OCI-LY1 (cell line): ENCODE results near the gene GLS.

ENCODE experiments used
- H2AFZ ChIP-seq: fragments of 200-600 bp; sonication (generic), shearing (Covaris generic); 2 replicates; pipeline ENCODE4 v1.6.0; 2014; ENCODE audit warnings: antibody characterized with exemption, mild to moderate bottlenecking, low read length
- H3F3A ChIP-seq: fragments of 200-600 bp; sonication (generic), shearing (Covaris generic); 2 replicates; pipeline ENCODE4 v1.6.0; 2014; ENCODE audit warnings: mild to moderate bottlenecking, antibody characterized with exemption, low read length, moderate library complexity; ENCODE audit not compliant: insufficient read depth
- H3K27ac ChIP-seq: fragments of 200-600 bp; sonication (generic); 2 replicates; pipeline ENCODE4 v1.5.1; 2014; ENCODE audit warnings: low read length, mixed run types, mild to moderate bottlenecking, low read depth; ENCODE audit not compliant: poor library complexity, severe bottlenecking
- H3K27me3 ChIP-seq: fragments of 200-600 bp; sonication (generic); 2 replicates; pipeline ENCODE4 v1.6.0; 2014; ENCODE audit warnings: antibody characterized with exemption, mild to moderate bottlenecking, low read length, moderate library complexity; ENCODE audit not compliant: insufficient read depth
- H3K36me3 ChIP-seq: fragments of 200-600 bp; sonication (generic); 2 replicates; pipeline ENCODE4 v1.6.1; 2014; ENCODE audit warnings: mild to moderate bottlenecking, antibody characterized with exemption, low read length, moderate library complexity, mixed read lengths; ENCODE audit not compliant: insufficient read depth
- H3K4me1 ChIP-seq: fragments of 200-600 bp; sonication (generic); 2 replicates; pipeline ENCODE4 v1.5.1; 2014; ENCODE audit warnings: mild to moderate bottlenecking, low read length, moderate library complexity; ENCODE audit not compliant: insufficient read depth, severe bottlenecking
- H3K4me2 ChIP-seq: fragments of 200-600 bp; sonication (generic), shearing (Covaris generic); 2 replicates; pipeline ENCODE4 v1.6.1; 2014; ENCODE audit warnings: low read length
- H3K4me3 ChIP-seq: fragments of 200-600 bp; sonication (generic); 2 replicates; pipeline ENCODE4 v1.5.1; 2014; ENCODE audit warnings: low read length, low read depth, mild to moderate bottlenecking, mixed read lengths; ENCODE audit not compliant: poor library complexity, severe bottlenecking
- H3K79me2 ChIP-seq: fragments of 200-600 bp; shearing (Covaris generic); 2 replicates; pipeline ENCODE4 v1.6.1; 2016; ENCODE audit warnings: mixed run types, low read length, mixed read lengths; ENCODE audit not compliant: insufficient read depth
- H3K9ac ChIP-seq: fragments of 200-600 bp; sonication (generic), shearing (Covaris generic); 2 replicates; pipeline ENCODE4 v1.6.1; 2014; ENCODE audit warnings: mild to moderate bottlenecking, low read length, mixed read lengths
- H3K9me2 ChIP-seq: fragments of 200-600 bp; sonication (generic), shearing (Covaris generic); 2 replicates; pipeline ENCODE4 v1.6.1; 2014; ENCODE audit warnings: low read depth, mild to moderate bottlenecking, low read length, mixed read lengths
- H3K9me3 ChIP-seq: fragments of 200-600 bp; shearing (Covaris generic); 2 replicates; pipeline ENCODE4 v1.6.1; 2014; ENCODE audit warnings: low read length, mixed read lengths
- H4K20me1 ChIP-seq: fragments of 200-600 bp; sonication (generic), shearing (Covaris generic); 2 replicates; pipeline ENCODE4 v1.6.0; 2016; ENCODE audit warnings: mild to moderate bottlenecking, low read length; ENCODE audit not compliant: insufficient read depth
- EZH2 ChIP-seq: fragments of 200-600 bp; sonication (generic), shearing (Covaris generic); IDR thresholded peaks from 2 replicates; pipeline ENCODE4 v1.8.0; 2017; ENCODE audit warnings: borderline replicate concordance, mixed run types, mild to moderate bottlenecking, antibody characterized with exemption, low read length, moderate library complexity, mixed read lengths
- TF ChIP-seq, protein P1 (sequence below): fragments of 200-600 bp; sonication (generic), shearing (Covaris generic); IDR thresholded peaks from 2 replicates; pipeline ENCODE4 v1.5.1; 2017; ENCODE audit warnings: mild to moderate bottlenecking, antibody characterized with exemption, low read length, moderate library complexity, mixed read lengths

The GLS gene

DNA sequence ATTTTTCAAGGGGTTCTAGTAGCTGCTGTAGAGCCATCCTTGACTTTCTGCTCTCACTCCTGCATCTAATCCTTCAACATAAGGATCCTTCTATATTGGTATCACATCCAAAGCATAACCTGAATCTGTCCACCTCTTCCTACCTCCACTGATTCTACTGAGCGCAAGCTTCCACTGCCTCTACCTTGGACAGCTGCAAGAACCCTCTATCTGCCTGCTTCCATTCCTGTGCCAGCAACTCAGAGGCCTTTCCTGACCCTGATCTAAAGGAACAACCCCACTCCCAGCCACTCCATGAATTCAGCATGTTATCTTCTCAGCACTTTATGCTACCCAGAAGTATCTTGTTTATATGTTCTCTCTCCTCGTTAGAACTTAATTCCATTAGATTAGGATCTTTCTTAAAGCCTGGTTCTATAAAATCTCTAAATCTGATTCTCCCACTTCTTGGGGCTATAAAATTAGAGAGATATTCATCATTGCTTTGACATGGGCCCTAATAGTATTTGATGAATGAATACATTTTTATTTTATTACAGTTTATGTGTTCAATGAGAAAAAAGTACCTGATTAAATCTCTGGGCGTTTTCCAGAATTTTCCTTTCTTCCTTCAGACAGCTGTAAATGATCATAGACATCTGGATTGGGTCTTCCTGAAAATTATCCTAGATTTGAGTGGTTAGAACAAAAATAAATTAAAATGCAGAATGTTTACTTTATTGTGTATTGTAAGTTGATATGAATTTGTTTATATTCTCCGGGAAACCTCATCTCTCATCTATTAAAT lies 126.6 kb downstream of the GLS start:
- no peaks in the 10 kb centered on the region for H3F3A ChIP-seq
- H3K9me3 ChIP-seq = no peaks in the 10 kb centered on the region
- no peak overlapping the region for H3K27ac ChIP-seq
- no peak overlapping the region for H3K4me2 ChIP-seq
- H3K36me3 ChIP-seq = peaks cover 74% of the 10 kb centered on the region
- no peak overlapping the region for H2AFZ ChIP-seq
- H3K4me1 ChIP-seq = no peaks in the 10 kb centered on the region
- no peaks in the 10 kb centered on the region for H3K79me2 ChIP-seq
- no peak overlapping the region for H3K4me3 ChIP-seq
- H3K27me3 ChIP-seq = no peaks in the 10 kb centered on the region
- no peaks in the 10 kb centered on the region for H4K20me1 ChIP-seq
- no peaks in the 10 kb centered on the region for H3K9me2 ChIP-seq
- no peak for TF ChIP-seq EZH2
- TF ChIP-seq, protein P1, sequence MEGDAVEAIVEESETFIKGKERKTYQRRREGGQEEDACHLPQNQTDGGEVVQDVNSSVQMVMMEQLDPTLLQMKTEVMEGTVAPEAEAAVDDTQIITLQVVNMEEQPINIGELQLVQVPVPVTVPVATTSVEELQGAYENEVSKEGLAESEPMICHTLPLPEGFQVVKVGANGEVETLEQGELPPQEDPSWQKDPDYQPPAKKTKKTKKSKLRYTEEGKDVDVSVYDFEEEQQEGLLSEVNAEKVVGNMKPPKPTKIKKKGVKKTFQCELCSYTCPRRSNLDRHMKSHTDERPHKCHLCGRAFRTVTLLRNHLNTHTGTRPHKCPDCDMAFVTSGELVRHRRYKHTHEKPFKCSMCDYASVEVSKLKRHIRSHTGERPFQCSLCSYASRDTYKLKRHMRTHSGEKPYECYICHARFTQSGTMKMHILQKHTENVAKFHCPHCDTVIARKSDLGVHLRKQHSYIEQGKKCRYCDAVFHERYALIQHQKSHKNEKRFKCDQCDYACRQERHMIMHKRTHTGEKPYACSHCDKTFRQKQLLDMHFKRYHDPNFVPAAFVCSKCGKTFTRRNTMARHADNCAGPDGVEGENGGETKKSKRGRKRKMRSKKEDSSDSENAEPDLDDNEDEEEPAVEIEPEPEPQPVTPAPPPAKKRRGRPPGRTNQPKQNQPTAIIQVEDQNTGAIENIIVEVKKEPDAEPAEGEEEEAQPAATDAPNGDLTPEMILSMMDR = no peak
- no peak overlapping the region for H3K9ac ChIP-seq

DNA sequence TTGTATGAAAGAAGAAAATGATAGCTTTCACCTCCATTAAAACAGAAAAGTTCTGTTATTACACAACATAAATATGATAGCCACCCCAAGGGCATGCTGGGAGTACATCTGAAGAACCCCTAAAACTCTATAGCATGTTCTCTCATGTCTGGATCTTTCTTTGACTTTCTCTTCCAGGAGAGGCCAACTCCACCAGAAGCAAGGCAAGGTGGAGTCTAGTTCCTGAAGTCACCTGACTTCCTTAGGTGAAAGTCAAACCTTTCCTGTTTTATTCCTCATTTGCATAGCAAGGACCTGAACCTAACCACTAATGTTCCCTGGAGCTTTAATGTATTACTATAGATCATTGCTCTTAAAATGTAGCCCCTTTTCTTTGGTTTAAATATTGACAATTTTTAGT lies 127.7 kb downstream of the GLS start:
- no peaks in the 10 kb centered on the region for H3K79me2 ChIP-seq
- H3K9ac ChIP-seq = no peak overlapping the region
- H3K27ac ChIP-seq = no peak overlapping the region
- H4K20me1 ChIP-seq = no peaks in the 10 kb centered on the region
- H2AFZ ChIP-seq = no peak overlapping the region
- no peaks in the 10 kb centered on the region for H3K9me3 ChIP-seq
- H3K36me3 ChIP-seq = peaks cover 63% of the 10 kb centered on the region
- no peak overlapping the region for H3K4me2 ChIP-seq
- H3K9me2 ChIP-seq = no peaks in the 10 kb centered on the region
- no peak for TF ChIP-seq EZH2
- TF ChIP-seq, protein P1 = no peak
- no peak overlapping the region for H3K4me3 ChIP-seq
- peaks cover 10% of the 10 kb centered on the region for H3K4me1 ChIP-seq
- H3K27me3 ChIP-seq = no peaks in the 10 kb centered on the region
- H3F3A ChIP-seq = no peaks in the 10 kb centered on the region

DNA sequence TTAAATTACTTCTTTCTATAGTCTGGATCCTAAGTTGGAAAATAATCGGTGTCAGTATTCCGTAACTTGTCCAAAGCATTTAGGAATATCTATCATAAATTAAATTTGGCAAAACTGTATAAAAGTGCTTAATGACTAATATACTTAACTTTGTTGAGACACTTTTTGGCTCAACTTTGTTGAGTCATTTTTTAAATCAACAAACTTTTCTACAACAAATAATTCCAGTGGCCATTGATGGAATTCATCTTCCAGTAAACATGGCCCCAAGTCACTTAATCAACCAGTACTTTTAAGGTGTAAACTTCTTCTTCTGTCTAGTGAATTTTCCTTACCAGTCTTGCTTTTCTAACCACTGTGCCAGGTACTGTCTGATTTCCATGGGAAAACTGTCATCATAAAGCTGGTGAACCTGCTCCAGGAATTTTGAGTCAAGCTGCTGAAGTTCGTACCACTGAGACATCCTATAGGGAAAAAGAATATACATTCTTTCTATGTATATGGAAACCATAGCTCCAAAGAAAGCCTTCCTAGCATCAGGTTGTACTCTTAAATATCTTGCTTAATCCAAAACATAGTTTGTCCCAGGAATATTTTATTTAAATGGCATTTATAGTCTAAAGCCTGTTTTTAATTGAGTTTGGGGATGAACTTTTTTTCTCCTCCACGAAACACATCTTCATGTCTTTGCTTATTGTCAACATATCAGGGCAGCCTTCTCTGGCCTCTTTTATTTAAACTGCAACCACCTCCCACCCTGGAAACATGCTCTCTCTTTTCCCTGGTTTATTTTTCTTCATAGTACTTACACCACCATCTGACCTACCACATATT lies 129.1 kb downstream of the GLS start:
- no peaks in the 10 kb centered on the region for H4K20me1 ChIP-seq
- H3K9ac ChIP-seq = no peak overlapping the region
- H3K27ac ChIP-seq = no peak overlapping the region
- peaks cover 48% of the 10 kb centered on the region for H3K36me3 ChIP-seq
- peaks cover 18% of the 10 kb centered on the region for H3K4me1 ChIP-seq
- H3K27me3 ChIP-seq = no peaks in the 10 kb centered on the region
- no peaks in the 10 kb centered on the region for H3K9me3 ChIP-seq
- H3K4me2 ChIP-seq = no peak overlapping the region
- no peaks in the 10 kb centered on the region for H3K79me2 ChIP-seq
- H3F3A ChIP-seq = no peaks in the 10 kb centered on the region
- no peaks in the 10 kb centered on the region for H3K9me2 ChIP-seq
- TF ChIP-seq, protein P1 = no peak
- no peak for TF ChIP-seq EZH2
- H2AFZ ChIP-seq = no peak overlapping the region
- H3K4me3 ChIP-seq = no peak overlapping the region
